Heart right ventricle (tissue), 16 donors: ENCODE data around the gene NME9. TPM values are rescaled to one million over a fixed set of nuclear protein-coding genes. Genes with fewer than 3 reads are reported as not detected.

Source experiments
- ATAC-seq, 8 donors: fragments of 200-7000 bp; cut with Tn5 transposase; one replicate each; pipeline ENCODE4 v1.9.1; 2020; ENCODE audit warnings: mild to moderate bottlenecking in 8 of 8, moderate library complexity in 8 of 8, moderate number of reproducible peaks in 1 of 8
- DNase-seq, 2 donors: peaks; one replicate each; pipeline ENCODE4 v3.0.0-alpha.2; 2020
- H3K27ac ChIP-seq, 10 donors: fragments of 200-600 bp; sonication (generic) in 2 of 10; one replicate each; pipeline versions ENCODE4 v1.5.0 to v1.8.0; 2020 to 2022; ENCODE audit warnings: mild to moderate bottlenecking in 3 of 10
- H3K27me3 ChIP-seq, 7 donors: fragments of 200-600 bp; one replicate each; pipeline ENCODE4 v1.8.0; 2021 to 2022; ENCODE audit warnings: mild to moderate bottlenecking in 2 of 7
- H3K36me3 ChIP-seq, 9 donors: fragments of 200-600 bp; sonication (generic) in 1 of 9; one replicate each; pipeline versions ENCODE4 v1.5.0 to v1.8.0; 2020 to 2022; ENCODE audit warnings: mild to moderate bottlenecking in 2 of 9
- H3K4me1 ChIP-seq, 9 donors: fragments of 200-600 bp; sonication (generic) in 1 of 9; one replicate each; pipeline versions ENCODE4 v1.5.0 to v1.8.0; 2020 to 2022; ENCODE audit warnings: mild to moderate bottlenecking in 4 of 9
- H3K4me3 ChIP-seq, 10 donors: fragments of 200-600 bp; sonication (generic) in 2 of 10; one replicate each; pipeline versions ENCODE4 v1.5.0 to v1.8.0; 2020 to 2022; ENCODE audit warnings: mild to moderate bottlenecking in 7 of 10, moderate library complexity in 2 of 10
- H3K9me3 ChIP-seq, 11 donors: fragments of 200-600 bp in 10 of 11; sonication (generic) in 2 of 11; one replicate each; pipeline versions ENCODE4 v1.5.0 to v1.8.0; 2013 to 2022; ENCODE audit warnings: mild to moderate bottlenecking in 2 of 11, control low read depth in 1 of 11, moderate library complexity in 1 of 11
- WGBS, 2 donors: extraction: QIAGEN DNeasy Blood & Tissue Kit; methylation state at CpG; one replicate each; pipeline ENCODE4 v1.1.7; 2013; ENCODE audit warnings: inconsistent platforms in 1 of 2; 5-methylcytosine and 5-hydroxymethylcytosine counted together
- intact Hi-C, 10 donors: fragments of 100-400 bp; cut with DNase I; formaldehyde crosslinking; loops; one replicate each; pipeline versions ENCODE4 v1.11.1 to v1.14.2; 2022
- polyA plus RNA-seq, 2 donors: library from polyadenylated mRNA; stranded (reverse); fragments of 200-250 nt; gene quantifications; one replicate each; pipeline ENCODE4 v1.2.3, GENCODE V29; 2013
- total RNA-seq, 10 donors: library from RNA; stranded (reverse); fragmentation: NEBNext Ultra II Directional in 3 of 10; extraction: Animal tissue kit (Norgen Biotek cat#: 25700) in 3 of 10; gene quantifications; one replicate each; pipeline versions ENCODE4 v1.2.1 to v1.2.4, GENCODE V29; 2021 to 2023
- TF ChIP-seq, protein P1 (sequence below), 9 donors: fragments of 200-600 bp; sonication (generic) in 2 of 9; IDR thresholded peaks; one replicate each; pipeline versions ENCODE4 v1.5.0 to v1.8.0; 2021 to 2022; ENCODE audit warnings: antibody characterized with exemption in 9 of 9, mild to moderate bottlenecking in 5 of 9, moderate library complexity in 1 of 9
- donor health status: Arrhythmogenic right ventricular cardiomyopathy.
- donor health status: ischemic (EF 13 %, LVEDD 7.1; RV severe dilation, severe dysfunction).
- donor health status: healthy with polysubstance abuse.
- donor health status: DM: no; HTN: yes; CAD: no.
- donor health status: DM: no; HTN: no; CAD: no.
- donor health status: ischemic (EF 25% LVEDD 6.9; RV normal size, moderate dysfunction).
- donor health status: ischemic (EF 25% LVEDD 5.7; RV mildly dilated, moderate dysfunction).
- donor health status: healthy.
- donor health status: DM: yes; HTN: yes; CAD: no.
- donor health status: Ischemic cardiomyopathy.
- donor health status: ischemic (EF 35%, LVEDD 5.7; RV mildly dilated, moderate dysfunction).
- donor health status: nonischemic (EF 11% LVEDD 7.7; RV severe dilation, severe dysfunction).
- donor health status: DM: yes; HTN: yes; CAD: no.
- donor health status: PGD.
- donor health status: ischemic (EF 29% LVEDD 5.4; RV normal size, mild dysfunction).
- donor health status: nonischemic (EF 23%, LVEDD 6.1; RV moderate dilation, normal function).

The NME9 gene
- total and polyA plus RNA-seq, 12 donors: 0.15 to 0.44 TPM; not detected in 10

DNA sequence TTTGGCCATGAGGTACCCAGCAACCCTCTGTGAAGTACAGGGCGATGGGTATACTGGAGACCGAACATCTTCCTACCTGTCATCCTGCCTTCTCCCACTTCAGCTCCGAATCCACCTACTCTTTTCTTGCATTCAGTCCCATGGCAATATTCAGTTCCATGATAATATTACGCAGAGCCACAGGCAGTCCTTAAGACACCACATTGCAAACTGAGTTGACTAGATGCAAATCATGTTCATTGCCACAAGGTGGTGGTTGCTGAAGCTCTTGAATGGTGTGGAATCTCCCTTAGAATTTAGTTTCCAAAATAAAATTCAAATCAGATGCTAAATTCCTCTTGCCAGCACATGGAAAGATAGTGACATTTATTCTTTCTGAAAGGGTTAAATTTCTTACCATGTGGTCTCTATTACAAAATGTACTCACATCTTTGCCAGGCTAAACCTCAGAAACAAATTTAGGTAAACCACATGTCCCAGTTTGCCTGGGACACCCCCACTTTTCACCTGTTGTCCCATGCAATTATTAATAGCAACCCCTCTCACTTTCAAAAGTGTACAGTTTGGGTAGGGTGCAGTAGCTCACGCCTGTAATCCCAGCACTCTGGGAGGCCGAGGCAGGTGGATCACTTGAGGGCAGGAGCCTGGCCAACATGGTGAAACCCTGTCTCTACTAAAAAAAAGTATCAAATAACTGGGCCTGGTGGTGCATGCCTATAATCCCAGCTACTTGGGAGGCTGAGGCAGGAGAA is 1.7 kb upstream of the NME9 start:
- intact Hi-C loops: loop anchor here in 8 of 10 donors (5.0 to 10.0 kb wide), 5 partner anchors 66 to 263 kb away; partner anchors contain the start of gene CEP70 (in 1 of the 8)

GRCh38 chr3:138329984-138330293 is 288 bp upstream of the NME9 start:
- H3K27ac ChIP-seq: peak overlapping the region in 4 of 10 donors; percentile 25 to 74 (median 68)
- no peaks in the 10 kb centered on the region for H3K9me3 ChIP-seq
- peaks cover 0 to 25% (median 8%) of the 10 kb centered on the region in 9 donors for H3K4me1 ChIP-seq
- H3K4me3 ChIP-seq: peak overlapping the region in 9 of 10 donors; percentile 48 to 81 (median 69)
- WGBS, 2 donors: 10 to 12% methylated on average over 7 of the region's 7 CpGs
- intact Hi-C loops: loop anchor here in 8 of 10 donors (5.0 to 10.0 kb wide), 5 partner anchors 67 to 265 kb away; partner anchors contain the start of gene CEP70 (in 1 of the 8)
- TF ChIP-seq, protein P1, sequence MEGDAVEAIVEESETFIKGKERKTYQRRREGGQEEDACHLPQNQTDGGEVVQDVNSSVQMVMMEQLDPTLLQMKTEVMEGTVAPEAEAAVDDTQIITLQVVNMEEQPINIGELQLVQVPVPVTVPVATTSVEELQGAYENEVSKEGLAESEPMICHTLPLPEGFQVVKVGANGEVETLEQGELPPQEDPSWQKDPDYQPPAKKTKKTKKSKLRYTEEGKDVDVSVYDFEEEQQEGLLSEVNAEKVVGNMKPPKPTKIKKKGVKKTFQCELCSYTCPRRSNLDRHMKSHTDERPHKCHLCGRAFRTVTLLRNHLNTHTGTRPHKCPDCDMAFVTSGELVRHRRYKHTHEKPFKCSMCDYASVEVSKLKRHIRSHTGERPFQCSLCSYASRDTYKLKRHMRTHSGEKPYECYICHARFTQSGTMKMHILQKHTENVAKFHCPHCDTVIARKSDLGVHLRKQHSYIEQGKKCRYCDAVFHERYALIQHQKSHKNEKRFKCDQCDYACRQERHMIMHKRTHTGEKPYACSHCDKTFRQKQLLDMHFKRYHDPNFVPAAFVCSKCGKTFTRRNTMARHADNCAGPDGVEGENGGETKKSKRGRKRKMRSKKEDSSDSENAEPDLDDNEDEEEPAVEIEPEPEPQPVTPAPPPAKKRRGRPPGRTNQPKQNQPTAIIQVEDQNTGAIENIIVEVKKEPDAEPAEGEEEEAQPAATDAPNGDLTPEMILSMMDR (IDR thresholded peaks at IDR 0.05): no peak
- H3K36me3 ChIP-seq: no peaks in the 10 kb centered on the region
- ATAC-seq: no peak
- H3K27me3 ChIP-seq: peaks cover 0 to 6% (median 0%) of the 10 kb centered on the region in 7 donors
- no peak for DNase-seq

More for the DNA sequence above, 1.7 kb upstream of the NME9 start:
- H3K27ac ChIP-seq: no peak overlapping the region
- no peak overlapping the region for H3K4me3 ChIP-seq
- DNase-seq: no peak
- 83 to 93% methylated on average over 6 of the region's 6 CpGs for WGBS, 2 donors
- no peak for ATAC-seq
- peaks cover 0 to 25% (median 8%) of the 10 kb centered on the region in 9 donors for H3K4me1 ChIP-seq
- H3K27me3 ChIP-seq: peaks cover 0 to 6% (median 0%) of the 10 kb centered on the region in 7 donors
- no peaks in the 10 kb centered on the region for H3K9me3 ChIP-seq
- H3K36me3 ChIP-seq: no peaks in the 10 kb centered on the region
- TF ChIP-seq, protein P1 (IDR thresholded peaks at IDR 0.05): peak in 4 of 9 donors; percentile 9 to 35 (median 20)

DNA sequence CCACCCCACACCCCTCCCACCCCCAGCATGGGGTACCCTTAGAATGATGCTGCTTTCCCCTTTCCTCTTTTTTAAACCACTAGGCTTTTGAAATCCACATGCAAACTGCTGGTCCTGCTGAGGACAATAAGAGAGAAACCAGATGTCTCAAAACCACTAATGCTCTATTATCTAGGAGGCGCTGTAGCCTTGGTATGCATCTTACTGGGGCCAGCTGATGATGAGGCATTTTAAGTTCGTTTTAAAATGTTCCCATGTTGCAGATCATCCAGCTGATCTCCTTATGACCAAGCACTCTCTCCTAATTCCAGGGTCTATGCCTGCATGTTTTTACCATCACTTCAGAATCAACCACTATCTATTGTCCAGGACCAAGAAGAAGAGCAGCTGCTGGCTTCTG is 1.3 kb downstream of the NME9 start:
- peaks cover 0 to 33% (median 14%) of the 10 kb centered on the region in 9 donors for H3K4me1 ChIP-seq
- H3K36me3 ChIP-seq: no peaks in the 10 kb centered on the region
- H3K27me3 ChIP-seq: peaks cover 0 to 6% (median 0%) of the 10 kb centered on the region in 7 donors
- H3K9me3 ChIP-seq: no peaks in the 10 kb centered on the region
- DNase-seq: no peak
- TF ChIP-seq, protein P1 (IDR thresholded peaks at IDR 0.05): peak in 2 of 9 donors; percentile 9 to 12
- peak overlapping the region in 1 of 10 donors; percentile 80 for H3K4me3 ChIP-seq
- 33 to 38% methylated on average over 2 of the region's 2 CpGs for WGBS, 2 donors
- ATAC-seq: no peak
- no peak overlapping the region for H3K27ac ChIP-seq
- intact Hi-C loops: no loop called here

- TF ChIP-seq, protein P1 (IDR thresholded peaks at IDR 0.05): no peak
- peaks cover 0 to 35% (median 14%) of the 10 kb centered on the region in 9 donors for H3K4me1 ChIP-seq
- H3K27ac ChIP-seq: no peak overlapping the region
- no peak for ATAC-seq
- H3K9me3 ChIP-seq: no peaks in the 10 kb centered on the region
- WGBS, 2 donors: 79 to 84% methylated on average over 4 of the region's 4 CpGs
- peaks cover 0 to 6% (median 0%) of the 10 kb centered on the region in 7 donors for H3K27me3 ChIP-seq
- intact Hi-C loops: no loop called here
- no peaks in the 10 kb centered on the region for H3K36me3 ChIP-seq
- no peak overlapping the region for H3K4me3 ChIP-seq
- no peak for DNase-seq
These were observed 1.8 kb downstream of the NME9 start for GRCh38 chr3:138327831-138328230.
